PFSK-1 (cell line): ENCODE measurements around the gene CSAG2.
"Not testable (repeated sequence)": the region's sequence is repeated elsewhere in the genome, so short reads cannot be mapped to it uniquely, and the experiment has no call there.

Experiments
- FOXP2 ChIP-seq: optimal IDR thresholded peaks from 2 replicates; pipeline ENCODE3; 2011; ENCODE audit warnings: borderline replicate concordance, control low read depth, inconsistent platforms; ENCODE audit not compliant: insufficient read depth; ENCODE audit errors: extremely low read length, extremely low read depth
- POLR2AphosphoS5 ChIP-seq: IDR thresholded peaks from 2 replicates; pipeline ENCODE4 v1.6.1; 2012; ENCODE audit warnings: low read depth, mild to moderate bottlenecking, control low read depth, low read length, moderate library complexity
- SIN3A ChIP-seq: IDR thresholded peaks from 2 replicates; pipeline ENCODE4 v1.6.1; 2012; ENCODE audit warnings: mild to moderate bottlenecking, low read length, moderate library complexity, borderline replicate concordance; ENCODE audit not compliant: insufficient read depth
- TAF1 ChIP-seq: IDR thresholded peaks from 2 replicates; pipeline ENCODE4 v1.6.1; 2012; ENCODE audit warnings: low read length, control low read depth, borderline replicate concordance; ENCODE audit not compliant: insufficient read depth
- TF ChIP-seq, protein P1 (sequence below), 2 experiments: IDR thresholded peaks; 2 replicates each; pipeline versions ENCODE4 v1.6.1 to v1.8.0; 2011 to 2012; ENCODE audit warnings: low read depth in 2 of 2, low read length in 2 of 2, control low read depth in 1 of 2, inconsistent platforms in 1 of 2, mild to moderate bottlenecking in 1 of 2, moderate library complexity in 1 of 2; ENCODE audit not compliant: insufficient read depth in 1 of 2

The CSAG2 gene

GRCh38 chrX:152733261-152733975 lies 24.3 kb upstream of the CSAG2 start, which contains the start of the genes CSAG1 and MAGEA12:
TSS of gene CSAG1 (minus strand) at chrX:152733721. CDS start at chrX:152732460, 1,261 bp downstream.
TSS of gene MAGEA12 (plus strand) at chrX:152733757. CDS start at chrX:152736162, 2,405 bp downstream.
- TF ChIP-seq TAF1: no peak
- no peak for TF ChIP-seq POLR2AphosphoS5
- TF ChIP-seq, protein P1, sequence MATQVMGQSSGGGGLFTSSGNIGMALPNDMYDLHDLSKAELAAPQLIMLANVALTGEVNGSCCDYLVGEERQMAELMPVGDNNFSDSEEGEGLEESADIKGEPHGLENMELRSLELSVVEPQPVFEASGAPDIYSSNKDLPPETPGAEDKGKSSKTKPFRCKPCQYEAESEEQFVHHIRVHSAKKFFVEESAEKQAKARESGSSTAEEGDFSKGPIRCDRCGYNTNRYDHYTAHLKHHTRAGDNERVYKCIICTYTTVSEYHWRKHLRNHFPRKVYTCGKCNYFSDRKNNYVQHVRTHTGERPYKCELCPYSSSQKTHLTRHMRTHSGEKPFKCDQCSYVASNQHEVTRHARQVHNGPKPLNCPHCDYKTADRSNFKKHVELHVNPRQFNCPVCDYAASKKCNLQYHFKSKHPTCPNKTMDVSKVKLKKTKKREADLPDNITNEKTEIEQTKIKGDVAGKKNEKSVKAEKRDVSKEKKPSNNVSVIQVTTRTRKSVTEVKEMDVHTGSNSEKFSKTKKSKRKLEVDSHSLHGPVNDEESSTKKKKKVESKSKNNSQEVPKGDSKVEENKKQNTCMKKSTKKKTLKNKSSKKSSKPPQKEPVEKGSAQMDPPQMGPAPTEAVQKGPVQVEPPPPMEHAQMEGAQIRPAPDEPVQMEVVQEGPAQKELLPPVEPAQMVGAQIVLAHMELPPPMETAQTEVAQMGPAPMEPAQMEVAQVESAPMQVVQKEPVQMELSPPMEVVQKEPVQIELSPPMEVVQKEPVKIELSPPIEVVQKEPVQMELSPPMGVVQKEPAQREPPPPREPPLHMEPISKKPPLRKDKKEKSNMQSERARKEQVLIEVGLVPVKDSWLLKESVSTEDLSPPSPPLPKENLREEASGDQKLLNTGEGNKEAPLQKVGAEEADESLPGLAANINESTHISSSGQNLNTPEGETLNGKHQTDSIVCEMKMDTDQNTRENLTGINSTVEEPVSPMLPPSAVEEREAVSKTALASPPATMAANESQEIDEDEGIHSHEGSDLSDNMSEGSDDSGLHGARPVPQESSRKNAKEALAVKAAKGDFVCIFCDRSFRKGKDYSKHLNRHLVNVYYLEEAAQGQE (IDR thresholded peaks at IDR 0.05; ENCODE audit: insufficient read depth in 1 of 2, low read depth in 2 of 2, low read length in 2 of 2): no peak
- no peak for TF ChIP-seq SIN3A
- TF ChIP-seq FOXP2: no peak

DNA sequence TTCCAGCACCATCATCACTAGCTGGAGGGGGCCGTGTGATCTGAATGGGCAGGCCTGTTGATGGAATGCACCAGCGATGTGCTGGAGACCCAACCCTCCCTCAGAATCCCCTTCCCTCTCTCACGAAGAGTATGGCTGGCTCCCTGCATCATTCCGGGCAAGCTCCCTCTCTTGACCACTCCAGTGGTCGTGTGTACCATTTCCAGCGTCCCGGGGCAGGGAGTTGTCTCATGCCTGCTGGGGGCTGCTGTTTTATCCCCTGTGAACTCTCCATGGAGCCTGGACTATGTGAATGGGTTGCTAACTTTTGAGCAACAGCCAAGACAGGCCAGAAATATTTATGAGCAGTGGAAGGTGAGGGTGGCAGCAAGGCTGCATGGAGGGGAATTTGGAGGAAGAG lies 16.3 kb upstream of the CSAG2 start:
- no peak for TF ChIP-seq TAF1
- TF ChIP-seq, protein P1 (IDR thresholded peaks at IDR 0.05; ENCODE audit: insufficient read depth in 1 of 2, low read depth in 2 of 2, low read length in 2 of 2): no peak
- no peak for TF ChIP-seq POLR2AphosphoS5
- no peak for TF ChIP-seq FOXP2
- no peak for TF ChIP-seq SIN3A

DNA sequence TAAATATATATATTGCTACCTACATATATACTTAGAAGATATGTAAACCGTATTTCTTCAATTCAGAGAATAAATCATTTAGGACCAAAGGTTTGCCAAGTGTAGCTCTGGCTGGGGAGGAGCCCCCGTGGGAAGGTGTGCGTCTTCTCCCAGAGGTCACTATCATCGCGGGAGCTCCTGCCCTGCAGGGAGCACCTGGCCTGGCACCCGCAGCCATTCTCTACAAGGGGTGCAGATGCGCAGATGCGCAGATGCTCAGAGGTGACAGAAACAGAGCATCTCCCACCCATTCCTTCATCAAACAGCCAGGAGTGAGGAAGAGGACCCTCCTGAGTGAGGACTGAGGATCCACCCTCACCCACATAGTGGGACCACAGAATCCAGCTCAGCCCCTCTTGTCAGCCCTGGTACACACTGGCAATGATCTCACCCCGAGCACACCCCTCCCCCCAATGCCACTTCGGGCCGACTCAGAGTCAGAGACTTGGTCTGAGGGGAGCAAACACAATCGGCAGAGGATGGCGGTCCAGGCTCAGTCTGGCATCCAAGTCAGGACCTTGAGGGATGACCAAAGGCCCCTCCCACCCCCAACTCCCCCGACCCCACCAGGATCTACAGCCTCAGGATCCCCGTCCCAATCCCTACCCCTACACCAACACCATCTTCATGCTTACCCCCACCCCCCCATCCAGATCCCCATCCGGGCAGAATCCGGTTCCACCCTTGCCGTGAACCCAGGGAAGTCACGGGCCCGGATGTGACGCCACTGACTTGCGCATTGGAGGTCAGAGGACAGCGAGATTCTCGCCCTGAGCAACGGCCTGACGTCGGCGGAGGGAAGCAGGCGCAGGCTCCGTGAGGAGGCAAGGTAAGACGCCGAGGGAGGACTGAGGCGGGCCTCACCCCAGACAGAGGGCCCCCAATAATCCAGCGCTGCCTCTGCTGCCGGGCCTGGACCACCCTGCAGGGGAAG lies 5.0 kb upstream of the CSAG2 start, which contains the start of gene MAGEA2B:
MAGEA2B (plus strand) TSS at position 814 of the 973 bp plus-strand sequence. CDS start 2,479 bp downstream, outside the sequence.
- TF ChIP-seq, protein P1 (IDR thresholded peaks at IDR 0.05; ENCODE audit: insufficient read depth in 1 of 2, low read depth in 2 of 2, low read length in 2 of 2): not testable (repeated sequence)
- TF ChIP-seq POLR2AphosphoS5, SIN3A: not testable (repeated sequence)

GRCh38 chrX:152697952-152698931 lies 10.8 kb downstream of the CSAG2 start, which contains the start of gene MAGEA3:
TSS of gene MAGEA3 (plus strand) at chrX:152698794. CDS start at chrX:152700833, 2,039 bp downstream.
- not testable (repeated sequence) for TF ChIP-seq POLR2AphosphoS5, TAF1, FOXP2

- TF ChIP-seq, protein P1 (IDR thresholded peaks at IDR 0.05; ENCODE audit: insufficient read depth in 1 of 2, low read depth in 2 of 2, low read length in 2 of 2): no peak
- no peak for TF ChIP-seq POLR2AphosphoS5
- no peak for TF ChIP-seq TAF1
- TF ChIP-seq SIN3A: no peak
- no peak for TF ChIP-seq FOXP2
These were observed 34.9 kb downstream of the CSAG2 start for GRCh38 chrX:152674135-152674534.
